IMR-90 (cell line): ENCODE measurements around the gene DNAJC7. TPM values are rescaled to one million over a fixed set of nuclear protein-coding genes. Genes with fewer than 3 reads are reported as not detected.
A peak's percentile ranks its signal among the peaks of the same experiment; 100 is the strongest.

Experiments
- ATAC-seq: fragments of 200-7000 bp; cut with Tn5 transposase; 2 replicates; pipeline ENCODE4 v1.9.1; 2020; ENCODE audit warnings: low read depth, mild to moderate bottlenecking, moderate library complexity
- BruUV-seq: library from RNA; stranded (reverse); fragments of 400-500 nt; replicated peaks from 2 replicates; lab custom pipeline; 2021; lab: Mats Ljungman, UMichigan
- CTCF ChIA-PET: fragments of 300-600 bp; formaldehyde crosslinking; extraction: SDS; loops from one replicate; lab custom pipeline; 2021; ENCODE audit warnings: antibody characterized with exemption; lab: Yijun Ruan, JAX
- POLR2A ChIA-PET: fragments of 300-600 bp; sonication (Branson Sonifier 250); formaldehyde crosslinking; loops from one replicate; lab custom pipeline; 2022; ENCODE audit warnings: antibody characterized with exemption; ENCODE audit not compliant: unreplicated experiment; lab: Charles Lee
- DNase-seq: peaks from one replicate; pipeline ENCODE4 v3.0.0; 2013
- H2AFZ ChIP-seq: replicated peaks from 2 replicates; pipeline ENCODE3; 2013; ENCODE audit warnings: low read length, mild to moderate bottlenecking; ENCODE audit not compliant: poor library complexity
- H2AK5ac ChIP-seq: 2 replicates; pipeline ENCODE4 v1.6.1; 2013; ENCODE audit warnings: low read depth, low read length, inconsistent platforms
- H2AK9ac ChIP-seq: replicated peaks from 2 replicates; pipeline ENCODE3; 2013; ENCODE audit warnings: mild to moderate bottlenecking, low read depth, low read length, moderate library complexity; ENCODE audit not compliant: poor library complexity
- H2BK120ac ChIP-seq: 2 replicates; pipeline ENCODE4 v1.6.1; 2013; ENCODE audit warnings: low read depth, low read length, inconsistent platforms
- H2BK15ac ChIP-seq: 3 replicates; pipeline ENCODE4 v1.6.1; 2013; ENCODE audit warnings: low read depth, low read length, inconsistent platforms
- H2BK20ac ChIP-seq: 2 replicates; pipeline ENCODE4 v1.6.1; 2013; ENCODE audit warnings: low read depth, mild to moderate bottlenecking, inconsistent platforms, low read length, moderate library complexity
- H2BK5ac ChIP-seq: 2 replicates; pipeline ENCODE4 v1.6.1; 2013; ENCODE audit warnings: mild to moderate bottlenecking, low read depth, low read length, inconsistent platforms; ENCODE audit not compliant: poor library complexity, severe bottlenecking
- H3K14ac ChIP-seq: replicated peaks from 2 replicates; pipeline ENCODE4 v1.6.1; 2013; ENCODE audit warnings: low read depth, low read length, inconsistent platforms
- H3K18ac ChIP-seq: 2 replicates; pipeline ENCODE4 v1.6.1; 2013; ENCODE audit warnings: low read depth, low read length, control low read depth
- H3K23ac ChIP-seq: 2 replicates; pipeline ENCODE4 v1.6.1; 2013; ENCODE audit warnings: low read depth, low read length, inconsistent platforms
- H3K27ac ChIP-seq: 2 replicates; pipeline ENCODE4 v1.5.1; 2013; ENCODE audit warnings: mild to moderate bottlenecking, control low read depth, low read length; ENCODE audit not compliant: insufficient read depth
- H3K27me3 ChIP-seq: 2 replicates; pipeline ENCODE4 v1.6.1; 2013; ENCODE audit warnings: low read length; ENCODE audit not compliant: control insufficient read depth, insufficient read depth
- H3K36me3 ChIP-seq: 2 replicates; pipeline ENCODE4 v1.6.1; 2013; ENCODE audit warnings: low read length, mixed read lengths; ENCODE audit not compliant: control insufficient read depth, insufficient read depth
- H3K4ac ChIP-seq: 2 replicates; pipeline ENCODE4 v1.6.1; 2013; ENCODE audit warnings: low read depth, low read length, inconsistent platforms
- H3K4me1 ChIP-seq: 2 replicates; pipeline ENCODE4 v1.6.1; 2013; ENCODE audit warnings: low read length, mixed read lengths; ENCODE audit not compliant: control insufficient read depth, insufficient read depth
- H3K4me2 ChIP-seq: 2 replicates; pipeline ENCODE4 v1.6.1; 2013; ENCODE audit warnings: low read depth, mild to moderate bottlenecking, control low read depth, low read length, moderate library complexity
- H3K4me3 ChIP-seq: 2 replicates; pipeline ENCODE4 v1.5.1; 2013; ENCODE audit warnings: low read depth, mild to moderate bottlenecking, control low read depth, low read length, moderate library complexity; ENCODE audit not compliant: insufficient read depth
- H3K56ac ChIP-seq: 2 replicates; pipeline ENCODE4 v1.6.1; 2013; ENCODE audit warnings: low read length, inconsistent platforms; ENCODE audit not compliant: insufficient read depth; ENCODE audit errors: extremely low read depth
- H3K79me1 ChIP-seq, 2 experiments: 2 replicates each; pipeline ENCODE4 v1.6.1; 2013; ENCODE audit warnings: low read length in 2 of 2, inconsistent platforms in 1 of 2, low read depth in 1 of 2
- H3K9ac ChIP-seq: 2 replicates; pipeline ENCODE4 v1.6.1; 2013; ENCODE audit warnings: low read depth, low read length, control low read depth
- H3K9me1 ChIP-seq: 2 replicates; pipeline ENCODE4 v1.6.1; 2013; ENCODE audit warnings: low read length, inconsistent platforms; ENCODE audit not compliant: insufficient read depth
- H3K9me3 ChIP-seq: 2 replicates; pipeline ENCODE4 v1.6.1; 2013; ENCODE audit warnings: low read length; ENCODE audit not compliant: control insufficient read depth, insufficient read depth
- H4K20me1 ChIP-seq: 2 replicates; pipeline ENCODE4 v1.6.1; 2013; ENCODE audit warnings: low read length, inconsistent platforms; ENCODE audit not compliant: insufficient read depth
- H4K5ac ChIP-seq: 2 replicates; pipeline ENCODE4 v1.6.1; 2013; ENCODE audit warnings: mild to moderate bottlenecking, low read depth, low read length, control low read depth
- H4K8ac ChIP-seq, 2 experiments: 2 replicates each; pipeline ENCODE4 v1.6.1; 2013; ENCODE audit warnings: low read depth in 2 of 2, low read length in 2 of 2, control low read depth in 1 of 2, inconsistent platforms in 1 of 2
- H4K91ac ChIP-seq: 2 replicates; pipeline ENCODE4 v1.6.1; 2013; ENCODE audit warnings: low read depth, low read length, inconsistent platforms; ENCODE audit not compliant: insufficient read depth
- RCOR1 ChIP-seq: IDR thresholded peaks from 2 replicates; pipeline ENCODE4 v1.6.1; 2012; ENCODE audit warnings: mild to moderate bottlenecking, low read length, improper control_type of control experiment; ENCODE audit not compliant: insufficient replicate concordance
- WGBS, 2 experiments: methylation state at CpG; one replicate each; pipeline versions ENCODE4 v1.1.5 to v1.1.7; 2013; ENCODE audit warnings: missing lambda C conversion rate in 2 of 2; ENCODE audit not compliant: insufficient read length in 1 of 2; ENCODE audit errors: extremely low coverage in 2 of 2; 5-methylcytosine and 5-hydroxymethylcytosine counted together
- dilution Hi-C: fragments of 300-500 bp; cut with HindIII; formaldehyde crosslinking; loops from one replicate; pipeline ENCODE4 v1.14.3; 2018; ENCODE audit warnings: low sequenced_read_pairs; ENCODE audit not compliant: unreplicated experiment
- in situ Hi-C: fragments of 300-500 bp; cut with MboI; formaldehyde crosslinking; loops from 3 replicates; pipeline ENCODE4 v1.14.3; 2019; ENCODE audit warnings: low sequenced_read_pairs, inconsistent platforms, mixed read lengths
- intact Hi-C: fragments of 100-400 bp; cut with micrococcal nuclease; formaldehyde crosslinking; loops from 2 replicates; pipeline ENCODE4 v1.10.0; 2022
- polyA plus RNA-seq, 3 experiments: library from polyadenylated mRNA; depleted of rRNA; stranded (reverse); fragments of >200 nt; gene quantifications; 2 replicates each; pipeline ENCODE4 v1.2.3, GENCODE V29; 2012; ENCODE audit warnings: low replicate concordance in 1 of 3
- total RNA-seq: library from RNA; depleted of rRNA; stranded (reverse); fragments of >200 nt; gene quantifications from 2 replicates; pipeline ENCODE4 v1.2.3, GENCODE V29; 2012
- TF ChIP-seq, protein P1 (sequence below): fragments of 150-350 bp; IDR thresholded peaks from 2 replicates; pipeline ENCODE4 v1.6.1; 2016; ENCODE audit warnings: low read depth, mild to moderate bottlenecking, low read length, moderate library complexity, borderline replicate concordance

The DNAJC7 gene
- total and polyA plus RNA-seq, 2 of the 4 experiments (the other 2 are of a cell fraction): 49.3 to 71.7 TPM

DNA sequence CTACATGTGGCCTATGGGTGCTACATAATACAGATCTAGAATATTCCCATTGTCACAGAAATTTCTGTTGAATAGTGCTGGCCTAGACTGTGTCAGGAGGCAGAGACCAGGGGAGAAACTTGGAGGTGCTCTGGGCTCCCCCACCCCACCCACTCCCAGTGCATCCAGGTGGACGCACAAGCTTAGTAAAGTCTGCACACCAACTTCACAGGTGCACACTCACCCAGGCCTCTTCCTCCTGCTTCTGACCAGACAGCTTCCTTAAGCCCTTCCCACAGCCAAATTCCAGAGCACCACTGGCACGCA lies 58.3 kb downstream of the DNAJC7 start:
- ChIA-PET CTCF (interaction anchor here (0.5 to 1.8 kb wide), 4 partner anchors 28 to 124 kb away, joined by 3 to 4 read pairs (median 3); partner anchors contain the start of gene ACLY), POLR2A (no interaction called here)
- intact Hi-C loops: loop anchor here (1.0 to 2.0 kb wide), 2 partner anchors 146 to 221 kb away; partner anchors contain the start of gene FKBP10
- no peak overlapping the region for H3K27ac ChIP-seq
- no peak overlapping the region for H2BK20ac ChIP-seq
- no peak overlapping the region for H4K91ac ChIP-seq
- no TSS peak for BruUV-seq
- H4K20me1 ChIP-seq: no peaks in the 10 kb centered on the region
- no peak overlapping the region for H3K9ac ChIP-seq
- ATAC-seq (peak; percentile 36), DNase-seq (peak; percentile 30)
- H3K27me3 ChIP-seq: no peaks in the 10 kb centered on the region
- no peak overlapping the region for H3K14ac ChIP-seq
- dilution Hi-C loops: no loop called here
- H3K36me3 ChIP-seq: no peaks in the 10 kb centered on the region
- no peak overlapping the region for H3K4ac ChIP-seq
- no peak overlapping the region for H3K18ac ChIP-seq
- H3K79me1 ChIP-seq: no peaks in the 10 kb centered on the region
- H3K9me3 ChIP-seq: no peaks in the 10 kb centered on the region
- H2BK15ac ChIP-seq: no peak overlapping the region
- no peak overlapping the region for H3K23ac ChIP-seq
- no peak overlapping the region for H4K5ac ChIP-seq
- no peak overlapping the region for H3K4me3 ChIP-seq
- no peak overlapping the region for H4K8ac ChIP-seq
- H3K56ac ChIP-seq: no peak overlapping the region
- TF ChIP-seq RCOR1: no peak
- TF ChIP-seq, protein P1, sequence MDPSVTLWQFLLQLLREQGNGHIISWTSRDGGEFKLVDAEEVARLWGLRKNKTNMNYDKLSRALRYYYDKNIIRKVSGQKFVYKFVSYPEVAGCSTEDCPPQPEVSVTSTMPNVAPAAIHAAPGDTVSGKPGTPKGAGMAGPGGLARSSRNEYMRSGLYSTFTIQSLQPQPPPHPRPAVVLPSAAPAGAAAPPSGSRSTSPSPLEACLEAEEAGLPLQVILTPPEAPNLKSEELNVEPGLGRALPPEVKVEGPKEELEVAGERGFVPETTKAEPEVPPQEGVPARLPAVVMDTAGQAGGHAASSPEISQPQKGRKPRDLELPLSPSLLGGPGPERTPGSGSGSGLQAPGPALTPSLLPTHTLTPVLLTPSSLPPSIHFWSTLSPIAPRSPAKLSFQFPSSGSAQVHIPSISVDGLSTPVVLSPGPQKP: no peak
- WGBS, 2 experiments: 40% methylated on average over 1 of the region's 2 CpGs; no CpG with 5 or more reads in 1 of the 2 experiments
- H3K9me1 ChIP-seq: no peaks in the 10 kb centered on the region
- no peak overlapping the region for H3K4me2 ChIP-seq
- H2BK5ac ChIP-seq: no peak overlapping the region
- H3K4me1 ChIP-seq: peaks cover 12% of the 10 kb centered on the region
- H2AK9ac ChIP-seq: no peak overlapping the region
- H2AK5ac ChIP-seq: no peak overlapping the region
- peak overlapping the region; percentile 79 for H2AFZ ChIP-seq
- no peak overlapping the region for H2BK120ac ChIP-seq
- in situ Hi-C loops: no loop called here
